Retinal pigment epithelial cell (primary cell): ENCODE measurements around the gene RAET1L.

ENCODE experiments used
- DNase-seq: peaks from one replicate; pipeline ENCODE4 v3.0.0-alpha.2; 2010; ENCODE audit warnings: low read depth
- H3K4me3 ChIP-seq: 2 replicates; pipeline ENCODE4 v1.5.1; 2011; ENCODE audit warnings: mild to moderate bottlenecking, low read length, control low read depth, moderate library complexity
- CTCF ChIP-seq: conservative IDR thresholded peaks from 2 replicates; pipeline ENCODE4 v1.5.1; 2011; ENCODE audit warnings: low read depth, low read length, control low read depth, inconsistent platforms

RAET1L gene

DNA sequence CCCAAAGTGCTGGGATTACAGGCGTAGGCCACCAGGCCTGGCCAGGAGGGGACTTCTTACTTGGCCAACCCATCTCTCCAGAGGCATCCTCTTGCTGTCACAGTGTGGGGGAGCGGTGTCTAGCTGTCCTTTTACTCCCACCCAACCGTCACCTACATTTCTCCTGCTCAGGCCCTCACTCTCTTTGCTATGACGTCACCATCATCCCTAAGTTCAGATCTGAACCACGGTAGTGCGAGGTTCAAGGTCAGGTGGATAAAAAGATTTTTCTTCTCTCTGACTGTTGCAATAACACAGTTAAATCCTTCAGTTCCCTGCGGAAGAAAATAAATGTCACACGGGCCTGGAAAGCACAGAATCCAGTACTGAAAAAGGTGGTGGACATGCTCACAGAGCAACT lies 7.3 kb upstream of the RAET1L start:
- DNase-seq = no peak
- H3K4me3 ChIP-seq = no peak overlapping the region
- no peak for TF ChIP-seq CTCF

GRCh38 chr6:150030611-150031010 lies 5.3 kb upstream of the RAET1L start:
- no peak for DNase-seq
- no peak overlapping the region for H3K4me3 ChIP-seq
- no peak for TF ChIP-seq CTCF

DNA sequence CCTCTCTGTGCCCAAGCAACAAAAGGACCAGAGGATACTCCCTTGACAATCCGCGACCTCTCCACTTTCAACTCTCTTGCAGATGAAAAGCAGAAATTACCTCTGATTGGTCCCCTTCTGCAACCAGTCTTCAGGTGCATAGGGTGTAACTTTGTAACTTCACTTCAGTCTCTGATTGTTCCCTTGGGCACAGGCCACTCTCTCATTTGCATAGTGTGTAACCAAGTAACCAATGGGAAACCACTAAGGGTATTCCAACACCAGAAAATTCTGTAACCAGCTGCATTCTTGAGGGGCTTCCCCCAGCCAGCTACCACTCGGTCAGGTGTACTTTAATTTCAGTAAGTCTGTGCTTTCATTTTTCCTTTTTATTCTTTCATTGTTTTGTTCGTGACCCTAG lies 4.4 kb upstream of the RAET1L start:
- TF ChIP-seq CTCF = no peak
- H3K4me3 ChIP-seq = no peak overlapping the region
- DNase-seq = no peak

DNA sequence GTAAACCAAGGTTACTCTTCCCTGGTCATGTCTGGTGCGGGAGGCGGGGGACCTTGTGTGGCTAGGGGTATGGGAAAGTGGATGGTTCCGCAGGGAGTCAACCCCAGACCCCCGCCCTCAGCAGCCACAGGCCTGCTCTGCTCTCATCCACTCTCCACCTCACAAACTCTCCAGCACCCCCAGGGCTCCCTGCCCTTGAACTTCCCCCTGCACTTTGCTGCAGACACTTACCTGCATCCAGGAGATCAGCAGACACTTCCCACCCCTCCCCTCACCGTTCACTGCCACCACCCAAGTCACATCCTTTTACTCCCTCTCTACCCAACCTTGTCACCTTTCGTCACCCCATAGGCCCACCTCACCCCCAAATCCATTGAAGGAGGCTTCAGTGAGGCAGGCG lies 3.9 kb upstream of the RAET1L start:
- TF ChIP-seq CTCF = no peak

DNA sequence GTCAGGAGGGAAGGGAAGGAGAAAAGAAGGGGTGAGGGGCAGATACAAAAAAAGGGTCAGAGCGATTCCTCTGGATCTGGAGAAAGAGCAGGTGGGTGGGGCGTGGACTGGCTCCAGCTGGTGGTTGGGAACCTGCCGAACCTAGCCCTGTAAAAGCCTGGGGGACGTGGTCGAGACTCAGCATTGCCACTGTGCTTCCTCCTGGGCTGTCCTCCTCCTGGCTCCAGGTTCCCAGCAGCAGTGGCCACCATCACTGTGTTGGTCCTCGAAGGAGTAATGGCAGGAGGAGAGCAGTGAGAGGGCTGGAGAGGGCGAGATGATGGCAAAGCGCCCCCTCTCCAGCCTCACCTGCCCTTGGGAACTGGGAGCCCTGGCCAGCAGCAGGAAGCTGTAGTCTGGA lies 3.5 kb upstream of the RAET1L start:
- DNase-seq = no peak
- H3K4me3 ChIP-seq = no peak overlapping the region
- TF ChIP-seq CTCF = no peak

More for the DNA sequence above, 3.9 kb upstream of the RAET1L start:
- H3K4me3 ChIP-seq = no peak overlapping the region
- no peak for DNase-seq

DNA sequence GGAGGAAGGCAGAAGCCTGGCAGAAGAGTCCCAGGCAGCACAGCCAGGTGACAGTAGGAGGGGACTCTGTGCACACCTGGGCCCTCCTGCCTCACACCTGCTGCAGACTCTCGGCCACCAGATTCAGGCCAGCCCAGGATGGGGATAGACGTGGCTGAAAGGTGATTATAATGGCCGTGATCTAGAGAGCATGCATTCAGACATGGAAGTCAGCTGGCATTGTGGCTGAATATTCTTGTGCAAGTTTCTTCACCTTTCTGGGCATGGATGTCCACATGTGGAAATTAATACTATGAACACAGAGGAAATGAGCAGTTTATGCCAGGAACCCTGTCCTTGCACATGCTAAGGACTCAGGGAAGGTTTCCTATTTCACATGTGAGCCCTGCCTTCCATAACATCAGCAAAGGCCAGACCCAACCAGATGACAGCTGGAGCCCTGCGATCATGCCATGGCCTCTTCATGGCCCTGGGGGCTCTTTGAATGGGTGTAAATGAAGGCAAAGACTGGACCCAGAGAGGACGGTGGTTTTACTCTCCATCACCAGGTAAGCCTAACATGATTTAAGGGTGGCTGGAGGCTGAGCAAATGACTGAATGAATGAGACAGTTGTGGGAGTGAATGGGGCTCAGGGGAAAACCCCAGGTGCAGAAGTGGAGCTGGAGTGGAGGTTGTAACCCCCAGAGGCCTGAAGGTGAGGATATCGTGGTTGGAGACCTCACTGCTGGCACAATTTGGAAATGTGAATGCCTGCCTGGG lies 2.7 kb upstream of the RAET1L start:
- no peak for TF ChIP-seq CTCF
- DNase-seq = no peak

More for the DNA sequence above, 2.7 kb upstream of the RAET1L start:
- no peak overlapping the region for H3K4me3 ChIP-seq
